MG63 (cell line): ENCODE measurements around the gene PEX5. TPM values are rescaled to one million over a fixed set of nuclear protein-coding genes. Genes with fewer than 3 reads are reported as not detected.
"Not testable (repeated sequence)": the region's sequence is repeated elsewhere in the genome, so short reads cannot be mapped to it uniquely, and the experiment has no call there.

Experiments
- DNase-seq: peaks from one replicate; pipeline ENCODE4 v3.0.0-alpha.2; 2020
- H3K27me3 ChIP-seq: fragments of 250-450 bp; sonication (Bioruptor Pico); 2 replicates; pipeline ENCODE4 v1.5.1; 2020; ENCODE audit warnings: mild to moderate bottlenecking, moderate library complexity
- H3K36me3 ChIP-seq: fragments of 250-450 bp; sonication (Bioruptor Pico); 2 replicates; pipeline ENCODE4 v1.5.1; 2020; ENCODE audit warnings: mild to moderate bottlenecking, moderate library complexity
- H3K4me3 ChIP-seq: fragments of 250-450 bp; sonication (Bioruptor Pico); 2 replicates; pipeline ENCODE4 v1.5.1; 2020; ENCODE audit warnings: mild to moderate bottlenecking, moderate library complexity
- H3K9me3 ChIP-seq: fragments of 250-450 bp; sonication (Bioruptor Pico); 2 replicates; pipeline ENCODE4 v1.5.1; 2020; ENCODE audit warnings: mild to moderate bottlenecking, moderate library complexity
- total RNA-seq: library from RNA; depleted of rRNA; stranded (reverse); fragments of >200 nt; shearing (Covaris generic); gene quantifications from 2 replicates; pipeline ENCODE4 v1.2.3, GENCODE V29; 2014; ENCODE audit warnings: low replicate concordance

PEX5 gene
- total RNA-seq, 1 experiment from 2014 or later, result 45.6 TPM

- no peaks in the 10 kb centered on the region for H3K27me3 ChIP-seq
- no peak for DNase-seq
- no peaks in the 10 kb centered on the region for H3K36me3 ChIP-seq
- no peaks in the 10 kb centered on the region for H3K9me3 ChIP-seq
- H3K4me3 ChIP-seq, result no peak overlapping the region
Measured at GRCh38 chr12:7156259-7157197, 33.0 kb upstream of the PEX5 start.

- H3K36me3 ChIP-seq, result no peaks in the 10 kb centered on the region
- no peaks in the 10 kb centered on the region for H3K27me3 ChIP-seq
- no peak for DNase-seq
- H3K9me3 ChIP-seq, result no peaks in the 10 kb centered on the region
- H3K4me3 ChIP-seq, result no peak overlapping the region
Measured at GRCh38 chr12:7157391-7157790, 32.1 kb upstream of the PEX5 start.

- Histone ChIP-seq H3K36me3 (no peaks in the 10 kb centered on the region), H3K4me3 (no peak overlapping the region), H3K9me3 (no peaks in the 10 kb centered on the region), H3K27me3 (no peaks in the 10 kb centered on the region)
- peak; percentile 18 for DNase-seq
Measured at GRCh38 chr12:7158781-7159609, 30.5 kb upstream of the PEX5 start.

GRCh38 chr12:7160183-7160582, 29.3 kb upstream of the PEX5 start:
- no peaks in the 10 kb centered on the region for H3K27me3 ChIP-seq
- DNase-seq, result no peak
- H3K4me3 ChIP-seq, result no peak overlapping the region
- H3K9me3 ChIP-seq, result no peaks in the 10 kb centered on the region
- H3K36me3 ChIP-seq, result no peaks in the 10 kb centered on the region

GRCh38 chr12:7161327-7161726, 28.2 kb upstream of the PEX5 start:
- DNase-seq, result no peak
- Histone ChIP-seq H3K9me3 (no peaks in the 10 kb centered on the region), H3K27me3 (no peaks in the 10 kb centered on the region), H3K36me3 (no peaks in the 10 kb centered on the region), H3K4me3 (no peak overlapping the region)

GRCh38 chr12:7161811-7162210, 27.7 kb upstream of the PEX5 start:
- Histone ChIP-seq H3K36me3 (no peaks in the 10 kb centered on the region), H3K4me3 (no peak overlapping the region), H3K27me3 (no peaks in the 10 kb centered on the region), H3K9me3 (no peaks in the 10 kb centered on the region)
- no peak for DNase-seq

- no peaks in the 10 kb centered on the region for H3K27me3 ChIP-seq
- no peak overlapping the region for H3K4me3 ChIP-seq
- peaks cover 8% of the 10 kb centered on the region for H3K9me3 ChIP-seq
- DNase-seq, result no peak
- no peaks in the 10 kb centered on the region for H3K36me3 ChIP-seq
Measured at GRCh38 chr12:7162691-7163114, 26.8 kb upstream of the PEX5 start.

GRCh38 chr12:7169951-7170350, 19.5 kb upstream of the PEX5 start:
- Histone ChIP-seq H3K27me3 (no peaks in the 10 kb centered on the region), H3K9me3 (peaks cover 50% of the 10 kb centered on the region), H3K36me3 (no peaks in the 10 kb centered on the region), H3K4me3 (no peak overlapping the region)
- no peak for DNase-seq

GRCh38 chr12:7171854-7172253, 17.6 kb upstream of the PEX5 start:
- DNase-seq, result no peak
- Histone ChIP-seq H3K36me3 (no peaks in the 10 kb centered on the region), H3K27me3 (no peaks in the 10 kb centered on the region), H3K4me3 (no peak overlapping the region), H3K9me3 (peaks cover 66% of the 10 kb centered on the region)

GRCh38 chr12:7175493-7175892, 14.0 kb upstream of the PEX5 start:
- Histone ChIP-seq H3K27me3 (no peaks in the 10 kb centered on the region), H3K36me3 (no peaks in the 10 kb centered on the region), H3K4me3 (no peak overlapping the region), H3K9me3 (peaks cover 49% of the 10 kb centered on the region)
- DNase-seq, result peak; percentile 62

GRCh38 chr12:7176595-7176994, 12.9 kb upstream of the PEX5 start:
- no peaks in the 10 kb centered on the region for H3K36me3 ChIP-seq
- H3K27me3 ChIP-seq, result no peaks in the 10 kb centered on the region
- H3K4me3 ChIP-seq, result no peak overlapping the region
- DNase-seq, result no peak
- peaks cover 40% of the 10 kb centered on the region for H3K9me3 ChIP-seq

GRCh38 chr12:7178481-7178880, 11.0 kb upstream of the PEX5 start:
- Histone ChIP-seq H3K36me3 (no peaks in the 10 kb centered on the region), H3K27me3 (no peaks in the 10 kb centered on the region), H3K9me3 (peaks cover 31% of the 10 kb centered on the region), H3K4me3 (no peak overlapping the region)
- no peak for DNase-seq

- Histone ChIP-seq H3K27me3 (no peaks in the 10 kb centered on the region), H3K9me3 (peaks cover 20% of the 10 kb centered on the region), H3K36me3 (no peaks in the 10 kb centered on the region), H3K4me3 (no peak overlapping the region)
- no peak for DNase-seq
Measured at GRCh38 chr12:7180685-7181084, 8.8 kb upstream of the PEX5 start.

GRCh38 chr12:7186058-7186457, 3.4 kb upstream of the PEX5 start:
- DNase-seq, H3K36me3 ChIP-seq, H3K27me3 ChIP-seq, H3K9me3 ChIP-seq, H3K4me3 ChIP-seq: not testable (repeated sequence)

- H3K36me3 ChIP-seq, result peaks cover 23% of the 10 kb centered on the region
- DNase-seq, result peak; percentile 76
- no peaks in the 10 kb centered on the region for H3K27me3 ChIP-seq
- peak overlapping the region; percentile 65 for H3K4me3 ChIP-seq
- no peaks in the 10 kb centered on the region for H3K9me3 ChIP-seq
Measured at GRCh38 chr12:7188562-7189397, 706 bp upstream of the PEX5 start.

GRCh38 chr12:7190268-7191055, 976 bp downstream of the PEX5 start:
- DNase-seq, result peak; percentile 42
- Histone ChIP-seq H3K36me3 (peaks cover 30% of the 10 kb centered on the region), H3K4me3 (peak overlapping the region; percentile 65), H3K9me3 (no peaks in the 10 kb centered on the region), H3K27me3 (no peaks in the 10 kb centered on the region)
